Measurements from ENCODE around the gene SLAMF6.

DNA sequence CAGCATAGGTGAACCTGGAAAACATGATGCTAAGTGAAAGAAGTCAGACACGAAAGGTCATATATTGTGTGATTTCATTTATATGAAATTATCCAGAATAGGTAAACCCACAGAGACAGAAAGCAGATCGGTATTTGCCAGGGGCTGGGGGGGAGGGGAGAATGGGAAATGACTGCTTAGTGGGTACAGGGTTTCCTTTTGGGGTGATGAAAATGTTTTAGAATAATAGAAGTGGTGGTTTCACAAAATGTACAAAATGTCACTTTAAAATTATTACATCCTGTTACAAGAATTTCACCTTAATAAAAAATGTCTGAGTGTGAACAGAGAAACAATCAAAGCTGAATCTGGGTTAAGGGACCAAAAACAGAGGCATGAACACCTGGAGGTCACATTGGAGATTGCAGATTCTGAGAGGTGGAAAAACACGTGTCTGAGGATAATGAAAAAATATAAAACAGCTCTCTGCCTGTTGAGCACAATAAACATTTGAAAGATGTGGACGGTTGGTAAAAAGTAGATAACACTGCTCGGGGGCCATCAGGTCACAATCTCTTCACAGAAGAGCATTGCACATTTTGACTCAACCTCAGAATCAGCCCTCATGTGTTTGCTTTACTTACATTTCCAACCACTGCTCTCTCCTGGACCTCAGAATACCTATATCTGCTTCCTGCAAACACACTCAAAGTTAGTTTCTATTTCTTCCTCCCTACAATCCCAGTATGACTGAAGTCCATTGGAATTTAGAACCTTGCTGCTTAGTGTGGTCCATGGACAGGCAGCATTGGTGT is 3.2 kb downstream of the SLAMF6 start:
- TF ChIP-seq GATA3 (IDR thresholded peaks at IDR 0.05; ENCODE audit: low read depth, low read length) (no peak), GATA2 (IDR thresholded peaks at IDR 0.05; ENCODE audit: low read depth, low read length) (no peak)

Data from SH-SY5Y (cell line).